Panc1 (cell line): Measurements from ENCODE around the gene RNASE11. TPM values are rescaled to one million over a fixed set of nuclear protein-coding genes. Genes with fewer than 3 reads are reported as not detected.

ENCODE experiments used
- ATAC-seq: fragments of 200-7000 bp; cut with Tn5 transposase; 2 replicates; pipeline ENCODE4 v1.9.1; 2020; ENCODE audit warnings: mild to moderate bottlenecking, moderate library complexity
- BruUV-seq: library from RNA; stranded (reverse); fragments of 400-500 nt; replicated peaks from 2 replicates; lab custom pipeline; 2021; lab: Mats Ljungman, UMichigan
- CTCF ChIA-PET: fragments of 300-600 bp; sonication (Branson Sonifier 250); formaldehyde crosslinking; loops from one replicate; lab custom pipeline; 2022; ENCODE audit warnings: antibody characterized with exemption; lab: Charles Lee
- POLR2A ChIA-PET: fragments of 300-600 bp; sonication (Branson Sonifier 250); formaldehyde crosslinking; loops from one replicate; lab custom pipeline; 2022; ENCODE audit warnings: antibody characterized with exemption; lab: Charles Lee
- DNase-seq: peaks from one replicate; pipeline ENCODE4 v3.0.0-alpha.2; 2010; ENCODE audit warnings: low read depth, low spot score
- H3K27ac ChIP-seq: 2 replicates; pipeline ENCODE4 v1.5.1; 2011; ENCODE audit warnings: mild to moderate bottlenecking, low read length, inconsistent platforms
- H3K27me3 ChIP-seq: fragments of 200-500 bp; sonication (Bioruptor generic); 2 replicates; pipeline ENCODE4 v1.6.0; 2014; ENCODE audit warnings: low read length, inconsistent platforms; ENCODE audit not compliant: control insufficient read depth, insufficient read depth
- H3K36me3 ChIP-seq: fragments of 200-500 bp; sonication (Bioruptor generic); 2 replicates; pipeline ENCODE4 v1.5.1; 2014; ENCODE audit warnings: inconsistent platforms, mild to moderate bottlenecking, low read length, moderate library complexity; ENCODE audit not compliant: control insufficient read depth, insufficient read depth
- H3K4me1 ChIP-seq: 2 replicates; pipeline ENCODE4 v1.5.1; 2011; ENCODE audit warnings: inconsistent platforms, mild to moderate bottlenecking, low read length, moderate library complexity; ENCODE audit not compliant: control insufficient read depth, insufficient read depth
- H3K4me3 ChIP-seq, 2 experiments: 2 replicates each; pipeline ENCODE4 v1.5.1; 2011 to 2012; ENCODE audit warnings: low read depth in 2 of 2, low read length in 2 of 2, mild to moderate bottlenecking in 2 of 2, inconsistent platforms in 1 of 2, moderate library complexity in 1 of 2
- H3K9me3 ChIP-seq: fragments of 200-500 bp; sonication (Bioruptor generic); 2 replicates; pipeline ENCODE4 v1.5.1; 2014; ENCODE audit warnings: low read depth, mild to moderate bottlenecking, inconsistent platforms, low read length, moderate library complexity; ENCODE audit not compliant: control insufficient read depth, insufficient read depth
- CTCF ChIP-seq: fragments of 450-650 bp; IDR thresholded peaks from 2 replicates; pipeline ENCODE4 v1.5.1; 2017; ENCODE audit warnings: mild to moderate bottlenecking
- POLR2AphosphoS5 ChIP-seq: IDR thresholded peaks from 2 replicates; pipeline ENCODE4 v1.6.1; 2012; ENCODE audit warnings: mild to moderate bottlenecking, low read depth, low read length, moderate library complexity
- REST ChIP-seq, 2 experiments: IDR thresholded peaks; 2 replicates each; pipeline ENCODE4 v1.6.1; 2011 to 2012; ENCODE audit warnings: low read depth in 2 of 2, control low read depth in 1 of 2, low read length in 1 of 2, mild to moderate bottlenecking in 1 of 2, moderate library complexity in 1 of 2; ENCODE audit not compliant: insufficient read depth in 1 of 2
- SIN3A ChIP-seq: IDR thresholded peaks from 2 replicates; pipeline ENCODE4 v1.6.1; 2012; ENCODE audit warnings: low read depth, mild to moderate bottlenecking, low read length, moderate library complexity, borderline replicate concordance; ENCODE audit not compliant: insufficient read depth
- TCF7L2 ChIP-seq: IDR thresholded peaks from 2 replicates; pipeline ENCODE4 v1.6.1; 2011; ENCODE audit warnings: mild to moderate bottlenecking, low read depth, low read length, inconsistent platforms
- in situ Hi-C: cut with HindIII; loops from 2 replicates; pipeline ENCODE4 v1.10.0; 2016; ENCODE audit warnings: low sequenced_read_pairs, low pct_unique_long_range_greater_than_20kb
- intact Hi-C: fragments of 100-400 bp; cut with micrococcal nuclease; formaldehyde crosslinking; loops from one replicate; pipeline ENCODE4 v1.10.0; 2022; ENCODE audit not compliant: unreplicated experiment
- total RNA-seq: library from RNA; stranded (reverse); gene quantifications from one replicate; pipeline ENCODE4 v1.2.1, GENCODE V29; 2021; ENCODE audit not compliant: unreplicated experiment

Gene RNASE11
- total RNA-seq, 1 experiment from 2014 or later: not detected

- intact Hi-C loops (no loop called here), in situ Hi-C loops (no loop called here)
- no peaks in the 10 kb centered on the region for H3K36me3 ChIP-seq
- H3K27me3 ChIP-seq: no peaks in the 10 kb centered on the region
- BruUV-seq: no TSS peak
- ChIA-PET CTCF (no interaction called here), POLR2A (no interaction called here)
- no peak for DNase-seq
- H3K4me3 ChIP-seq: no peak overlapping the region
- H3K9me3 ChIP-seq: no peaks in the 10 kb centered on the region
- TF ChIP-seq CTCF: no peak
- TF ChIP-seq REST (IDR thresholded peaks at IDR 0.05; ENCODE audit: insufficient read depth in 1 of 2, low read depth in 2 of 2, low read length in 1 of 2): no peak
- TF ChIP-seq POLR2AphosphoS5: no peak
- TF ChIP-seq SIN3A: no peak
- TF ChIP-seq TCF7L2: no peak
- H3K4me1 ChIP-seq: no peaks in the 10 kb centered on the region; the same call in 1 of the 2 replicates
- ATAC-seq: no peak
- H3K27ac ChIP-seq: no peak overlapping the region
These were observed 16.3 kb upstream of the RNASE11 start for GRCh38 chr14:20603813-20604690.

- no TSS peak for BruUV-seq
- ATAC-seq (no peak), DNase-seq (no peak)
- no peak for TF ChIP-seq REST (IDR thresholded peaks at IDR 0.05; ENCODE audit: insufficient read depth in 1 of 2, low read depth in 2 of 2, low read length in 1 of 2)
- TF ChIP-seq CTCF: no peak
- no peak for TF ChIP-seq POLR2AphosphoS5
- no peak for TF ChIP-seq TCF7L2
- no peak for TF ChIP-seq SIN3A
- Histone ChIP-seq H3K27me3 (no peaks in the 10 kb centered on the region), H3K4me1 (no peaks in the 10 kb centered on the region), H3K36me3 (no peaks in the 10 kb centered on the region), H3K27ac (no peak overlapping the region), H3K9me3 (no peaks in the 10 kb centered on the region), H3K4me3 (no peak overlapping the region)
- POLR2A ChIA-PET: no interaction called here
- CTCF ChIA-PET: interaction anchor here (0.6 kb wide), 1 partner anchor 60 kb away, joined by 6 read pairs; no protein-coding TSS in a partner anchor
- intact Hi-C loops: no loop called here
- in situ Hi-C loops: no loop called here
These were observed 14.8 kb upstream of the RNASE11 start for GRCh38 chr14:20602583-20602982.
